H9 (cell line): ENCODE data around the gene SHISA9. TPM values are rescaled to one million over a fixed set of nuclear protein-coding genes. Genes with fewer than 3 reads are reported as not detected.
A peak's percentile ranks its signal among the peaks of the same experiment; 100 is the strongest.

Source experiments
- DNase-seq: peaks from one replicate; pipeline ENCODE4 v3.0.0-alpha.2; 2017
- H2AFZ ChIP-seq: one replicate; pipeline ENCODE4 v1.6.1; 2013; ENCODE audit warnings: mild to moderate bottlenecking, low read length, control low read depth, moderate library complexity
- H2AK5ac ChIP-seq: 2 replicates; pipeline ENCODE4 v1.6.1; 2013; ENCODE audit warnings: low read length, control low read depth, mixed read lengths; ENCODE audit not compliant: insufficient read length
- H2BK120ac ChIP-seq: one replicate; pipeline ENCODE4 v1.6.1; 2013; ENCODE audit warnings: low read depth, mild to moderate bottlenecking, low read length, control low read depth, inconsistent platforms; ENCODE audit not compliant: poor library complexity, severe bottlenecking
- H2BK12ac ChIP-seq: 2 replicates; pipeline ENCODE4 v1.6.1; 2013; ENCODE audit warnings: low read length, control low read depth, mixed read lengths, low read depth; ENCODE audit not compliant: insufficient read length
- H2BK15ac ChIP-seq: 2 replicates; pipeline ENCODE4 v1.6.1; 2013; ENCODE audit warnings: low read depth, low read length, control low read depth
- H2BK20ac ChIP-seq: one replicate; pipeline ENCODE4 v1.6.1; 2013; ENCODE audit warnings: low read depth, mild to moderate bottlenecking, low read length, control low read depth, inconsistent platforms; ENCODE audit not compliant: poor library complexity, severe bottlenecking
- H2BK5ac ChIP-seq: 2 replicates; pipeline ENCODE4 v1.6.1; 2013; ENCODE audit warnings: low read length, control low read depth, mixed read lengths; ENCODE audit not compliant: insufficient read length
- H3K14ac ChIP-seq: 2 replicates; pipeline ENCODE4 v1.6.1; 2013; ENCODE audit warnings: low read length, control low read depth; ENCODE audit not compliant: insufficient read depth
- H3K18ac ChIP-seq: 2 replicates; pipeline ENCODE4 v1.6.1; 2013; ENCODE audit warnings: low read depth, mild to moderate bottlenecking, mixed read lengths, low read length, control low read depth; ENCODE audit not compliant: insufficient read length
- H3K23ac ChIP-seq: 2 replicates; pipeline ENCODE4 v1.6.1; 2013; ENCODE audit warnings: low read length, control low read depth, mixed read lengths, low read depth; ENCODE audit not compliant: insufficient read length
- H3K23me2 ChIP-seq: 2 replicates; pipeline ENCODE4 v1.6.1; 2013; ENCODE audit warnings: low read depth, mild to moderate bottlenecking, mixed read lengths, low read length, control low read depth; ENCODE audit not compliant: insufficient read length, poor library complexity, severe bottlenecking
- H3K27ac ChIP-seq: 2 replicates; pipeline ENCODE4 v1.5.1; 2013; ENCODE audit warnings: low read length, control low read depth, mixed read lengths, low read depth; ENCODE audit not compliant: insufficient read length
- H3K27me3 ChIP-seq: 2 replicates; pipeline ENCODE4 v1.6.1; 2013; ENCODE audit warnings: low read length, control low read depth, inconsistent platforms; ENCODE audit not compliant: insufficient read depth
- H3K4ac ChIP-seq: 2 replicates; pipeline ENCODE4 v1.6.1; 2013; ENCODE audit warnings: low read depth, mild to moderate bottlenecking, control low read depth, inconsistent platforms, low read length, moderate library complexity
- H3K4me1 ChIP-seq: 2 replicates; pipeline ENCODE4 v1.6.1; 2013; ENCODE audit warnings: low read length, control low read depth, inconsistent platforms; ENCODE audit not compliant: insufficient read depth
- H3K4me2 ChIP-seq: 2 replicates; pipeline ENCODE4 v1.6.1; 2013; ENCODE audit warnings: low read length, control low read depth, mixed read lengths; ENCODE audit not compliant: insufficient read length, insufficient read depth
- H3K56ac ChIP-seq: 2 replicates; pipeline ENCODE4 v1.6.1; 2013; ENCODE audit warnings: low read depth, mild to moderate bottlenecking, mixed read lengths, low read length, control low read depth; ENCODE audit not compliant: insufficient read length
- H3K79me1 ChIP-seq: 2 replicates; pipeline ENCODE4 v1.6.1; 2013; ENCODE audit warnings: low read depth, mild to moderate bottlenecking, moderate library complexity, low read length, control low read depth, inconsistent platforms; ENCODE audit not compliant: insufficient read depth, poor library complexity, severe bottlenecking
- H3K79me2 ChIP-seq: 2 replicates; pipeline ENCODE4 v1.6.1; 2013; ENCODE audit warnings: low read length, control low read depth, inconsistent platforms; ENCODE audit not compliant: insufficient read depth
- H3K9ac ChIP-seq: 2 replicates; pipeline ENCODE4 v1.6.1; 2013; ENCODE audit warnings: low read length, control low read depth, mixed read lengths; ENCODE audit not compliant: insufficient read length; ENCODE audit errors: extremely low read depth
- H3K9me3 ChIP-seq: one replicate; pipeline ENCODE4 v1.6.1; 2013; ENCODE audit warnings: low read depth, low read length, inconsistent platforms; ENCODE audit not compliant: control insufficient read depth
- H3T11ph ChIP-seq: one replicate; pipeline ENCODE4 v1.6.1; 2013; ENCODE audit warnings: mild to moderate bottlenecking, low read length, control low read depth, inconsistent platforms
- H4K20me1 ChIP-seq: one replicate; pipeline ENCODE4 v1.6.1; 2013; ENCODE audit not compliant: control insufficient read depth, insufficient read length, insufficient read depth
- H4K5ac ChIP-seq: 2 replicates; pipeline ENCODE4 v1.6.1; 2013; ENCODE audit warnings: low read depth, mild to moderate bottlenecking, mixed read lengths, low read length, control low read depth; ENCODE audit not compliant: insufficient read length
- H4K8ac ChIP-seq: replicated peaks from 2 replicates; pipeline ENCODE4 v1.6.1; 2013; ENCODE audit warnings: low read length, control low read depth, mixed read lengths, low read depth; ENCODE audit not compliant: insufficient read length
- H4K91ac ChIP-seq: 2 replicates; pipeline ENCODE4 v1.6.1; 2013; ENCODE audit warnings: low read depth, mild to moderate bottlenecking, moderate library complexity, mixed read lengths, low read length, control low read depth; ENCODE audit not compliant: insufficient read length
- H3K27ac Mint-ChIP-seq, 3 experiments: 2 replicates in 2 of 3; 3 replicates in 1 of 3; pipeline ENCODE4 v1.8.0; 2020 to 2021; ENCODE audit warnings: mixed read lengths in 3 of 3, mild to moderate bottlenecking in 1 of 3, moderate library complexity in 1 of 3
- H3K27me3 Mint-ChIP-seq: 2 replicates; pipeline ENCODE4 v1.8.0; 2021; ENCODE audit warnings: low read depth, mild to moderate bottlenecking, moderate library complexity, mixed read lengths
- H3K36me3 Mint-ChIP-seq, 3 experiments: 2 replicates in 2 of 3; 3 replicates in 1 of 3; pipeline ENCODE4 v1.8.0; 2020 to 2021; ENCODE audit warnings: low read depth in 3 of 3, mixed read lengths in 3 of 3; ENCODE audit not compliant: insufficient read depth in 1 of 3
- H3K4me1 Mint-ChIP-seq, 2 experiments: 2 replicates each; pipeline ENCODE4 v1.8.0; 2020; ENCODE audit warnings: mixed read lengths in 2 of 2
- H3K4me3 Mint-ChIP-seq, 2 experiments: 2 replicates in 1 of 2; 3 replicates in 1 of 2; pipeline ENCODE4 v1.8.0; 2020 to 2021; ENCODE audit warnings: mild to moderate bottlenecking in 2 of 2, mixed read lengths in 2 of 2, moderate library complexity in 1 of 2
- H3K9me3 Mint-ChIP-seq, 2 experiments: 2 replicates in 1 of 2; 3 replicates in 1 of 2; pipeline ENCODE4 v1.8.0; 2020; ENCODE audit warnings: mild to moderate bottlenecking in 2 of 2, mixed read lengths in 2 of 2, moderate library complexity in 1 of 2
- WGBS: extraction: QIAGEN DNeasy Blood & Tissue Kit; methylation state at CpG from one replicate; pipeline ENCODE4 v1.1.7; 2013; ENCODE audit warnings: missing lambda C conversion rate, low lambda C conversion rate, mixed read lengths; ENCODE audit not compliant: insufficient read length; ENCODE audit errors: extremely low coverage; 5-methylcytosine and 5-hydroxymethylcytosine counted together
- total RNA-seq: library from RNA; stranded (reverse); gene quantifications from 2 replicates; pipeline ENCODE4 v1.2.1, GENCODE V29; 2021
- TF ChIP-seq, protein P1 (sequence below): fragments of 200-600 bp; sonication (generic); conservative IDR thresholded peaks from 3 replicates; pipeline ENCODE4 v1.8.0; 2021; ENCODE audit warnings: antibody characterized with exemption, mild to moderate bottlenecking

The SHISA9 gene
- total RNA-seq, 1 experiment from 2014 or later, result 7.0 TPM

DNA sequence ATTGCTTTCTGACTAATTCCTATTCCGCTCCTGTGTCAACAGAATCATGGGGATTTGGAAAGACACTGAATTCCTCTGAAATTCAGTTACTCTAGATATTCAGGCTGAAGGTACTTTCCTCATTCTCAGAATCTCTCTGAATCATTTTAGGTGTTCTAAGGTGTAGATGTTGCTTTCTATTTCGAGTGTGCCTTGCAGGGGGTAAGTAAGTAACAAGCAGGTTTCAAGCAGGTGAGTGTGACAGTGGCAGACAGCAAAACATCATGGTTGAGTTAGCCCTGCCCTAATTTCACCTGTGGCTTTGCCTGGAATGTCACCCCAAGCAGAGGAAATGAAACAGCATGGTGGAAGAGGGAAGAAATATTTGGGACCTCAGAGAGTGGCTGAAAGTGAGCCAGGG is 75.1 kb downstream of the SHISA9 start:
- Histone ChIP-seq H2BK20ac (no peak overlapping the region), H3K4ac (no peak overlapping the region), H3K56ac (no peak overlapping the region), H3K18ac (no peak overlapping the region), H3K9me3 (no peaks in the 10 kb centered on the region), H3K79me1 (no peaks in the 10 kb centered on the region), H2BK15ac (no peak overlapping the region), H3K79me2 (no peaks in the 10 kb centered on the region), H3K9ac (no peak overlapping the region), H2BK12ac (no peak overlapping the region), H3K4me2 (no peak overlapping the region), H4K20me1 (no peaks in the 10 kb centered on the region), H3K27ac (no peak overlapping the region), H3K27me3 (no peaks in the 10 kb centered on the region), H4K5ac (no peak overlapping the region), H2BK120ac (no peak overlapping the region), H3K4me1 (peaks cover 4% of the 10 kb centered on the region; the same call in 1 of the 2 replicates), H3K23ac (no peak overlapping the region), H3T11ph (no peak overlapping the region), H3K23me2 (no peaks in the 10 kb centered on the region), H4K91ac (no peak overlapping the region), H3K14ac (no peak overlapping the region), H2AK5ac (no peak overlapping the region), H2BK5ac (no peak overlapping the region), H2AFZ (no peak overlapping the region), H4K8ac (no peak overlapping the region)
- Mint-ChIP-seq H3K9me3 (peaks cover 13 to 19% of the 10 kb centered on the region in 2 experiments; a peak in 4 of 5 replicates), H3K27me3 (no peaks in the 10 kb centered on the region), H3K4me1 (peaks cover 14 to 20% of the 10 kb centered on the region in 2 experiments), H3K27ac (peak overlapping the region in 2 of 3 experiments; percentile 4 to 31; a peak in 3 of 7 replicates), H3K4me3 (no peak overlapping the region), H3K36me3 (peaks cover 0 to 19% (median 9%) of the 10 kb centered on the region in 3 experiments; a peak in 5 of 7 replicates)
- TF ChIP-seq, protein P1, sequence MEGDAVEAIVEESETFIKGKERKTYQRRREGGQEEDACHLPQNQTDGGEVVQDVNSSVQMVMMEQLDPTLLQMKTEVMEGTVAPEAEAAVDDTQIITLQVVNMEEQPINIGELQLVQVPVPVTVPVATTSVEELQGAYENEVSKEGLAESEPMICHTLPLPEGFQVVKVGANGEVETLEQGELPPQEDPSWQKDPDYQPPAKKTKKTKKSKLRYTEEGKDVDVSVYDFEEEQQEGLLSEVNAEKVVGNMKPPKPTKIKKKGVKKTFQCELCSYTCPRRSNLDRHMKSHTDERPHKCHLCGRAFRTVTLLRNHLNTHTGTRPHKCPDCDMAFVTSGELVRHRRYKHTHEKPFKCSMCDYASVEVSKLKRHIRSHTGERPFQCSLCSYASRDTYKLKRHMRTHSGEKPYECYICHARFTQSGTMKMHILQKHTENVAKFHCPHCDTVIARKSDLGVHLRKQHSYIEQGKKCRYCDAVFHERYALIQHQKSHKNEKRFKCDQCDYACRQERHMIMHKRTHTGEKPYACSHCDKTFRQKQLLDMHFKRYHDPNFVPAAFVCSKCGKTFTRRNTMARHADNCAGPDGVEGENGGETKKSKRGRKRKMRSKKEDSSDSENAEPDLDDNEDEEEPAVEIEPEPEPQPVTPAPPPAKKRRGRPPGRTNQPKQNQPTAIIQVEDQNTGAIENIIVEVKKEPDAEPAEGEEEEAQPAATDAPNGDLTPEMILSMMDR, result no peak
- WGBS, result no CpG with 5 or more reads among the region's 2 CpGs
- no peak for DNase-seq
